ENCODE data around the gene KPNA3.

KPNA3 gene

GRCh38 chr13:49670828-49671227, 121.7 kb downstream of the KPNA3 start:
- DNase-seq = no peak

- no peak for DNase-seq
These were observed 122.7 kb downstream of the KPNA3 start for GRCh38 chr13:49669735-49670309.

- no peak for DNase-seq
These were observed 124.7 kb downstream of the KPNA3 start for GRCh38 chr13:49667773-49668172.

DNA sequence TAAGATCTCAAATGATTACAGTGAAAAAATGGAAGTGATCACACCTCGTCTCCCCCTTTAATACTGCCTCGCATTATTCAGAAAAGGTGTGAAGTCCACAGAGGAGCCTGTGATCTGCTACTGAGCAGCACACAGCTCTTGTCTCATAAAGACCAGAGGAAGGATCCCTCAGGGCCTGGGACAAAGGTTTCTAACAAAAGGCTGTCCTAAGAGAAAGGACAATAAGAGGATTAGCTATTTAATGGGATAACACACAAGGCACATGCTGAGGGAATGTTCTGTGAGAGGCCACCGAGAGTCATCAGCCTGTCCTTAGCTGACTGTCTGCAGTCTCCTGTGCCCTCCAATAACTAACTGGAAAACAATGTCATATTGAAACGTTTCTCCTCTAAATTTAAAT, 127.9 kb downstream of the KPNA3 start:
- no peak for DNase-seq

- DNase-seq = no peak
These were observed 135.2 kb downstream of the KPNA3 start for GRCh38 chr13:49657241-49657641.

- DNase-seq = no peak
These were observed 136.6 kb downstream of the KPNA3 start for GRCh38 chr13:49655906-49656305.

- DNase-seq = no peak
These were observed 138.5 kb downstream of the KPNA3 start for GRCh38 chr13:49654011-49654410.

DNA sequence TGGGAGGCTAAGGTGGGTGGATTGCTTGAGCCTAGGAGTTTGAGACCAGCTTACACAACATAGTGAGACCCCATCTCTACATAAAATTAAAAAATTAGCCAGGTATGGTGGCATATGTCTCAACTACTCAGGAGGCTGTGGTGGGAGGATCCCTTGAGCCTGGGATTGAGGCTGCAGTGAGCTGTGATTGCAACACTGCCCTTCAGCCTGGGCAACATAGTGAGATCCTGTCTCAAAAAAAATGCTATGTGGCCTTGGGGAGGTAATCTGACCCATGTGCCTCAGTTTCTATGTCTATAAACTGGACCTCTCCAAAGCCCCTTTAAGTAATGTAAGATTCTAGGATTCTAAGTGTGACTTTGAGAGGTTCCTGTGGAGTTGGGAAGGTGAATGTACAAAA, 139.0 kb downstream of the KPNA3 start:
- no peak for DNase-seq

DNA sequence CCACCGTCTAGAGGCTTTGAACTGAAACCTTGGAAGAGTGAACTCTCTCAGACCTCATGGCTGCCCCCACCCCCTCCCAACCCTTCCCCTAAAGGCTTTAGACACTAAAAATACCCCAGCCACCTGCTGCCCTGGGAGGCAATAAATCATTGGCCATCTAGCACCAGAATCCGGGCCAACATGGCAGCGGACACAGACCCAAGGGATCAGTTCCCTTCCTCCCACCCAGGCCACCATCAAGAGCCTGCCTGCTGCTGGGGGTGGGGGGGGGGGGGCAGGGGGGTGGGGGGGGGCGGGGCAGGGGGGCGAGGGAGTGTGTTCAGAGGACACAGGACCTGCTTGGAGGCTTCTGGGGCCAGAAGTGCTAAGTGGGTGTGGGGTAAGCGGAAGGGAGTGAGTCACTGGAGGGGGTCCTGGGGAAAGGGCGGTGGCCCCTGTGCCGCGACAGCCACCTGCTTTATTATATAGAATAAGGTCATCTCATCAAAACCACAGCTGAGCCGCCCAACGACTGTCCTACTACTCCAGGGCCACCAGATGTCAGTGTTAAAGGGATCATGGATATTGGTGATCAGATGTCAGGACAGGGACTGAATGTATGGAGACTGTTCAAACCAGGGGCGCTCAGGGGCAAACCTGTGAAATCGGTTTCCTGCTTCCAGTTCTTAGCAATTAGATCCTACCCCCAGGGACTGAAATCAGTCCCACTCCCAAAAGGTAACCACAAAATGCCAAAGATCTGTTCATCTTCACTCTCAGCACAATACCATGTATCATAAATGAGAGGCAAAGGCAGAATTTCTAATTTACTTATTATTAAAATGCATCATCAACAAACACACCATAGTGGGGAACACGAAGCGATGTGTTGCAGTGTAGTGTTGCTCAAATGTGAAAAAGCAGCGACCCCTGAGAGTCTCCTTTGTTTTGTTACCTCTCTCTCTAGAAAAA, 139.9 kb downstream of the KPNA3 start:
- no peak for DNase-seq

GRCh38 chr13:49651570-49652354, 140.7 kb downstream of the KPNA3 start:
- no peak for DNase-seq

DNA sequence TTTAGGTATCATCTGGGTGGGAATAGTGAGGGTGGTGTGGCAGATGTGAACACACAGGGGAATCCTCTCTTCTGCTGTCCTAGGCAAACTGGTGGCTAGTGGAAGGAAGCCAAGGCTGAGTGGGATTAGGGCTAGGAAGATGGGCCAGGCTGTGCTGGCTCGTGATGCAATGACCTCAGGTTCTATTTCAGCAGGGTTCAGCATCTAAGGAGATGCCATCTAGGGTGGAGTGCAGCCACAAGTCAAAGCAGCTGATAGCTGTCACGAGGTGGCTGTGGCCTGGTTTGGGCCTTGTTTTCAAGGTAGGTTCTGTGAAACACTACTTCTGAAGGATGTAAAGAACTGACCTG, 142.5 kb downstream of the KPNA3 start:
- DNase-seq = no peak
